Loucy (cell line): ENCODE measurements around the gene CENPT.
"Not testable (repeated sequence)": the region's sequence is repeated elsewhere in the genome, so short reads cannot be mapped to it uniquely, and the experiment has no call there.

Source experiments
- EZH2phosphoT487 ChIP-seq: fragments of 200-600 bp; IDR thresholded peaks from 2 replicates; pipeline ENCODE4 v1.6.1; 2018; ENCODE audit warnings: antibody characterized with exemption, mild to moderate bottlenecking, moderate library complexity, borderline replicate concordance
- TF ChIP-seq, protein P1 (sequence below): fragments of 200-600 bp; sonication (generic); conservative IDR thresholded peaks from 2 replicates; pipeline ENCODE4 v1.5.1; 2014; ENCODE audit warnings: mild to moderate bottlenecking, antibody characterized with exemption, low read length

DNA sequence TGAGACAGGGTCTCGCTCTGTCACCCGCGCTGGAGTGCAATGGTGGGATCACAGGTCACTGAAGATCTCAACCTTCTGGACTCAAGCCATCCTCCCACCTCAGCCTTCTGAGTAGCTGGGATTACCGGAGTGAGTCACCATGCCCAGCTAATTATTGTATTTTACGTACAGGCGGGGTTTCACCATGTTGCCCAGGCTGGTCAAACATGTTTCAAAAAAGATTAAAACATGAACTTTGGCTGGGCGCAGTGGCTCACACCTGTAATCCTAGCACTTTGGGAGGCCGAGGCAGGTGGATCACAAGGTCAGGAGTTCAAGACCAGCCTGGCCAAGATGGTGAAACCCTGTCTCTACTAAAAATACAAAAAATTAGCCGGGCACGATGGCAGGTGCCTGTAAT is 10.3 kb downstream of the CENPT start:
- TF ChIP-seq, protein P1, sequence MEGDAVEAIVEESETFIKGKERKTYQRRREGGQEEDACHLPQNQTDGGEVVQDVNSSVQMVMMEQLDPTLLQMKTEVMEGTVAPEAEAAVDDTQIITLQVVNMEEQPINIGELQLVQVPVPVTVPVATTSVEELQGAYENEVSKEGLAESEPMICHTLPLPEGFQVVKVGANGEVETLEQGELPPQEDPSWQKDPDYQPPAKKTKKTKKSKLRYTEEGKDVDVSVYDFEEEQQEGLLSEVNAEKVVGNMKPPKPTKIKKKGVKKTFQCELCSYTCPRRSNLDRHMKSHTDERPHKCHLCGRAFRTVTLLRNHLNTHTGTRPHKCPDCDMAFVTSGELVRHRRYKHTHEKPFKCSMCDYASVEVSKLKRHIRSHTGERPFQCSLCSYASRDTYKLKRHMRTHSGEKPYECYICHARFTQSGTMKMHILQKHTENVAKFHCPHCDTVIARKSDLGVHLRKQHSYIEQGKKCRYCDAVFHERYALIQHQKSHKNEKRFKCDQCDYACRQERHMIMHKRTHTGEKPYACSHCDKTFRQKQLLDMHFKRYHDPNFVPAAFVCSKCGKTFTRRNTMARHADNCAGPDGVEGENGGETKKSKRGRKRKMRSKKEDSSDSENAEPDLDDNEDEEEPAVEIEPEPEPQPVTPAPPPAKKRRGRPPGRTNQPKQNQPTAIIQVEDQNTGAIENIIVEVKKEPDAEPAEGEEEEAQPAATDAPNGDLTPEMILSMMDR: not testable (repeated sequence)
- TF ChIP-seq EZH2phosphoT487: not testable (repeated sequence)
